Stimulated activated naive CD8-positive, alpha-beta T cell treated with anti-CD3 and anti-CD28 coated beads, Interleukin-15, amount 100 ng/mL, for 72 hours (primary cell): ENCODE measurements around the gene CLMN.

Source experiments
- ATAC-seq: fragments of 150-1000 bp; cut with Tn5 transposase; 2 replicates; pipeline ENCODE4 v1.10.0; 2021; ENCODE audit warnings: mild to moderate bottlenecking, moderate library complexity
- DNase-seq, 2 donors: peaks; one replicate each; pipeline ENCODE4 v3.0.0; 2021 to 2022
- H3K27ac Mint-ChIP-seq, 2 donors: one replicate each; pipeline ENCODE4 v1.8.0; 2022; ENCODE audit warnings: mild to moderate bottlenecking in 2 of 2, mixed read lengths in 2 of 2, moderate library complexity in 2 of 2
- H3K27me3 Mint-ChIP-seq: one replicate; pipeline ENCODE4 v1.8.0; 2022; ENCODE audit warnings: mixed read lengths
- H3K4me1 Mint-ChIP-seq: one replicate; pipeline ENCODE4 v1.8.0; 2022; ENCODE audit warnings: mild to moderate bottlenecking, mixed read lengths
- H3K4me3 Mint-ChIP-seq, 2 donors: one replicate each; pipeline ENCODE4 v1.8.0; 2022; ENCODE audit warnings: mild to moderate bottlenecking in 2 of 2, mixed read lengths in 2 of 2, moderate library complexity in 1 of 2
- H3K9me3 Mint-ChIP-seq, 2 donors: one replicate each; pipeline ENCODE4 v1.8.0; 2022; ENCODE audit warnings: mixed read lengths in 2 of 2

The CLMN gene

DNA sequence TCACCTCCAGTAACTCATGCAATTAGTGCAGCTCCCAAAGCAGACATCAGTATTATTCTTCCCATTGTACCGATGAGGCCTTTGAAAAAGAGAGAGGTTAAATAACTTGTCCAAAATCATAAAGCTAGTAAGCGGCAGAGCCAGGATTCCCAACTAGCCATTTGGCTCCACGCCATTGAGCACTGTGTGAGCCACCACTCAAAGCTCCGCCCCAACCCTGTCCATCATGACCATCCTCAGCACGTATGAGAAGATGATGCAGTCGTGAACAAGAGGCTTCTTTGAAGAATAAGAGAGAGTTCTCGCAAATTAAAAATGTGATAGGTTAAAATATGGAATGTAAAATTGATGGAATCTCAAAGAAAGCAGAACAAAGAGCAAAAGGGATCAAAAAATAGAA, 14.6 kb downstream of the CLMN start:
- ATAC-seq: no peak
- H3K4me1 Mint-ChIP-seq: no peaks in the 10 kb centered on the region
- H3K4me3 Mint-ChIP-seq: no peak overlapping the region

DNA sequence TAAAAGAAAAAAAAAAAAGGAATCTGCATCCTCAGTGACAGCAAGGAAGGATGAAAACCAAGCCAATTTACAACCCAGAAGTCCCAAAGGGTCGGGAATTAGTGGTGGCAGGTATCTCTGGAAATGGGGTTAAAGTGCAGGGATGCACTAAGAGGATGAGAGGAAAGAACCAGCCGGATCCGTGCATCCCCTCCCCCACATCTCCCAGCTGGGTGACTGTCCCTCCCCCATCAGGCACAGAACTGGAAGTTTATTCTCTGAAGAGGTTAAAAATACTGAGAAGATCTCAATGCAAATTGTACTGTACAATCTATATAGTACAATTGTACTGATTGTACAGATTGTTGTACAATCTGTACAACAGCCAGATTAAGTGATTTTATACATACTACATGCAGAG, 15.4 kb downstream of the CLMN start:
- no peaks in the 10 kb centered on the region for H3K9me3 Mint-ChIP-seq
- H3K4me3 Mint-ChIP-seq: no peak overlapping the region
- ATAC-seq (no peak), DNase-seq (no peak)
- no peak overlapping the region for H3K27ac Mint-ChIP-seq
- H3K27me3 Mint-ChIP-seq: peaks cover 19% of the 10 kb centered on the region
- H3K4me1 Mint-ChIP-seq: no peaks in the 10 kb centered on the region

More for the DNA sequence above, 14.6 kb downstream of the CLMN start:
- Mint-ChIP-seq H3K27me3 (peaks cover 19% of the 10 kb centered on the region), H3K27ac (peak overlapping the region in 1 of 2 donors; percentile 28), H3K9me3 (no peaks in the 10 kb centered on the region)
- no peak for DNase-seq

GRCh38 chr14:95303552-95303951, 16.2 kb downstream of the CLMN start:
- no peaks in the 10 kb centered on the region for H3K9me3 Mint-ChIP-seq
- H3K4me1 Mint-ChIP-seq: no peaks in the 10 kb centered on the region
- no peak for ATAC-seq
- H3K27ac Mint-ChIP-seq: no peak overlapping the region
- H3K4me3 Mint-ChIP-seq: no peak overlapping the region
- peaks cover 19% of the 10 kb centered on the region for H3K27me3 Mint-ChIP-seq
- DNase-seq: no peak

GRCh38 chr14:95302667-95303506, 16.8 kb downstream of the CLMN start:
- H3K4me1 Mint-ChIP-seq: no peaks in the 10 kb centered on the region
- no peak overlapping the region for H3K4me3 Mint-ChIP-seq
- no peaks in the 10 kb centered on the region for H3K9me3 Mint-ChIP-seq
- no peak for DNase-seq
- ATAC-seq: no peak
- no peak overlapping the region for H3K27ac Mint-ChIP-seq
- peaks cover 23% of the 10 kb centered on the region for H3K27me3 Mint-ChIP-seq

DNA sequence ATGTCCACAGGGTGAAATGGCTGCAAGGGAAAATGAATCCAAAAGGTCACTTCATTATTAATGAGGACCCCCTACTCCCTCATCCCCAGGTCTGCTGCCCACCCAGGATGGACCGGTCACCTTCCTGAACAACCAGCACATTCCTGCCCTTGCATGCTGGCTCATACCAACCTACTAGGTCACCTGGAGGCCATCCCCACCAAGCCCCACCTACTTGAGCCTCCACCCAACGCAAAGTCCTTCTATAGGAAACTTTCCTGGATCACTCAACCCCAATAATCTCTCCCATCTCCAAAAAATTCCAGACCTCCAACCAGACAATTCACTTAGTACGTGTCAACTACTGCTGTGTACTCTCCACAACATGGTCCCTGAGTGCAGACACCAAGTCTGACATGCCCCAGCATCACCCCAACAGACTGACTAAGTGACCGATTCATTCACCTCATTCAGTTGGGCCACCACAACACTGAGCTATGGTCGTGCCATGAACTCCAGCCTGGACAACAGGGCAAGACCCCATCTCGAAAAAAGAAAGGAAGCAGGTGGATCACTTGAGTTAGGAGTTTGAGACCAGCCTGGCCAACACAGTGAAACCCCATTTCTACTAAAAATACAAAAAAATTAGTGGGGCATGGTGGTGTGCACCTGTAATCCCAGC, 18.1 kb downstream of the CLMN start:
- Mint-ChIP-seq H3K27me3 (peaks cover 29% of the 10 kb centered on the region), H3K4me1 (no peaks in the 10 kb centered on the region)

DNA sequence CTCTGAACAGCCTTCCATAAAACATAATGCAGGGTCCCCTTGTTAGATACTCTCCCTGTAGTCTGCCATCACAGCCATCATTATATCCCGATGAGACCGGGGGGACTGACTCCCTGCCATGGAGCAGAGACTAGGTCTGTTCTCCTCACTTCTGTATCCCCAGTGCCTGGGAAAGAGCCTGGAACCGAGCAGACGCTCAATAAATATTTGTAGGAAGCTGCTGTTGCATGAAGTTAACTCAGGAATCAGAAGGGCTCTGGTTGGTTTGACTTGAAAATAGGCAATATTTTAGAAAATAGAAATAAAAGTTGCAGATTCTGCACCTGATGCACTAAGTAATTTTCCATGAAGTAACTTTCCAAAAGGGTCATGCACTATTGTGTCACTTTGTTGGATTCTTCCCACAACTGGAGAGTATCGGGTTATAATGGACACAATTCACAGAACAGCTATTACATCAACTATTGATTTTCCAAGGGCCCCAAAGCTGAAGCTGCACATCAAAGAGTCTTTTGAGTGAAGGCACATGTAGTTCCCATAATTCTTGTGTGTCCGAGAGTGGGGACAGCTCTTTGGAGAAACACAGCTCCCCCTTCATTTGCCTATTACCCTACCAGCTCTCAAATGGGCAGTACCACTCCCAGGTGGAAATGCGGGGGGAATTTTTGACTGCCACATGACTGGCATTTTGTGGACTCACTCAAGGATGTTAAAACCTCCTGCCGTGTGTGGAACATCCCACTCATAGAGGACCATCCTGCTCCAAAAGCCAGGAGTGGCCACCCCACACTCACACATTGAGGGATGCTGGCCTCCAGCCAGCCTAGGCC, 18.8 kb downstream of the CLMN start:
- ATAC-seq: no peak
- Mint-ChIP-seq H3K27me3 (peaks cover 31% of the 10 kb centered on the region), H3K27ac (no peak overlapping the region), H3K4me3 (no peak overlapping the region), H3K4me1 (no peaks in the 10 kb centered on the region), H3K9me3 (peaks cover 0 to 6% of the 10 kb centered on the region in 2 donors)
- DNase-seq: no peak

More for the DNA sequence above, 18.1 kb downstream of the CLMN start:
- Mint-ChIP-seq H3K27ac (no peak overlapping the region), H3K4me3 (no peak overlapping the region), H3K9me3 (no peaks in the 10 kb centered on the region)
- DNase-seq (no peak), ATAC-seq (no peak)

DNA sequence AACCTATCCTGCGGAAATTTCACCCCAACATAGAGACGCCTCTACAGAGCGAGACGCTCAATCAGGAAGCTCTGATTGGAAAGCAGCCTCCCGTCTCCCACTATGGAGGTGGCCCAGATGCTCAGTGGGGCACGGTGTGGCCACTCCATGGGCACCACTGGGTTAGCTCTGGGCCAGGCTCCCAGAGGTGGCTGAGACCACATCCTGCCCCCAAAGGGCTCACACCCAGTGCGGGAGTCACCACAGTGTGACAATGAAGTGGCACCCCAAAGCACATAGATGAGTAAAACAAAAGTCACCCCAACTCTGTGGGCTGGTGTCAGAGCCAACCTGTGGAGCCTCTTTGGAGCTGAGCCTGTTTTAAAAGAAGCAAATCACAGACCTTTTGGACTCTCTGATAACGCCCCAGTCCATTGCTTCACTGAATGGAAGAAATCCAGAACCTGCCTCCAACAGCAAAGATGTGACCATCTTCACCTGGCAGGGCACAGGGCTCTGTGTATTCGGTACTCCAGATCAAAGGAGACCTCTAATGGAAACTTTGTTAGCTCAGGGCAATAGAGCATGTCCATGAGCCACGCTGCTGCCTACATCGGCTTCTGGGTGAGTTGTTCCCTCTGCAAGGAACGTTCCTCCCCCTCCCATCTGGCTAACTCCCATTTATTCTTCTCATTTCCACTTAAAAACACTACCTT, 19.6 kb downstream of the CLMN start:
- no peak overlapping the region for H3K27ac Mint-ChIP-seq
- DNase-seq (no peak), ATAC-seq (peak; percentile 46)

GRCh38 chr14:95299271-95299670, 20.4 kb downstream of the CLMN start:
- H3K27ac Mint-ChIP-seq: no peak overlapping the region
- H3K4me3 Mint-ChIP-seq: no peak overlapping the region
- H3K9me3 Mint-ChIP-seq: peaks cover 0 to 15% of the 10 kb centered on the region in 2 donors
- no peaks in the 10 kb centered on the region for H3K4me1 Mint-ChIP-seq
- DNase-seq: no peak
- peaks cover 42% of the 10 kb centered on the region for H3K27me3 Mint-ChIP-seq
- no peak for ATAC-seq

More for the DNA sequence above, 19.6 kb downstream of the CLMN start:
- no peaks in the 10 kb centered on the region for H3K4me1 Mint-ChIP-seq
- peaks cover 33% of the 10 kb centered on the region for H3K27me3 Mint-ChIP-seq
- H3K9me3 Mint-ChIP-seq: peaks cover 0 to 14% of the 10 kb centered on the region in 2 donors
- H3K4me3 Mint-ChIP-seq: no peak overlapping the region

GRCh38 chr14:95297832-95298231, 21.9 kb downstream of the CLMN start:
- no peaks in the 10 kb centered on the region for H3K4me1 Mint-ChIP-seq
- H3K27ac Mint-ChIP-seq: no peak overlapping the region
- H3K27me3 Mint-ChIP-seq: peaks cover 56% of the 10 kb centered on the region
- no peak for DNase-seq
- H3K4me3 Mint-ChIP-seq: no peak overlapping the region
- peaks cover 0 to 15% of the 10 kb centered on the region in 2 donors for H3K9me3 Mint-ChIP-seq
- ATAC-seq: no peak

DNA sequence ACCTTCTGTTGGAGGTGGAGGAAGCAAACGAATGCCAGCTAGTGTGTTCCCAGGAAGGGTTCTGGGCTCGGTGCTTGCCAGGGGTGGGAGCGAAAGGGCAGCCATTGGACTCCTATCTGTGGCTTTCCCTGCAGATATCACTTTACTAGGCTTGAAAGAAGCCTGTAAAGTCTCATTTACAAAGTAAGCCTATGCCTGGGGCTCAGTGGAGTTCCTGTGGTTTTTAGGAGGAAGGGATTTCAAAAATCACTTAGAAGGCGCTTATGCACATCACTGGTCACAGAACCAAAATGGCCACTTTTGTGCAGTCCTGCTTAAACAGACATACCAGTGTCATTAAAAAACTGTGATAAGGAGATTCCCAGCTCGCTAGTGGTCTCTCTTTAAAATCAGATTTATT, 22.7 kb downstream of the CLMN start:
- ATAC-seq (no peak), DNase-seq (no peak)
- Mint-ChIP-seq H3K27ac (no peak overlapping the region), H3K9me3 (peaks cover 0 to 15% of the 10 kb centered on the region in 2 donors), H3K27me3 (peaks cover 63% of the 10 kb centered on the region), H3K4me3 (no peak overlapping the region), H3K4me1 (no peaks in the 10 kb centered on the region)

GRCh38 chr14:95295600-95296376, 23.9 kb downstream of the CLMN start:
- Mint-ChIP-seq H3K4me1 (no peaks in the 10 kb centered on the region), H3K27ac (peak overlapping the region in 1 of 2 donors; percentile 15), H3K4me3 (no peak overlapping the region), H3K9me3 (peaks cover 0 to 15% of the 10 kb centered on the region in 2 donors), H3K27me3 (peaks cover 67% of the 10 kb centered on the region)
- no peak for ATAC-seq
- DNase-seq: no peak

- ATAC-seq: no peak
- H3K27me3 Mint-ChIP-seq: peaks cover 75% of the 10 kb centered on the region
- DNase-seq: no peak
- no peak overlapping the region for H3K4me3 Mint-ChIP-seq
- H3K27ac Mint-ChIP-seq: peak overlapping the region in 1 of 2 donors; percentile 15
- no peaks in the 10 kb centered on the region for H3K4me1 Mint-ChIP-seq
- peaks cover 0 to 15% of the 10 kb centered on the region in 2 donors for H3K9me3 Mint-ChIP-seq
These were observed 24.7 kb downstream of the CLMN start for GRCh38 chr14:95294834-95295599.

- H3K27me3 Mint-ChIP-seq: peaks cover 77% of the 10 kb centered on the region
- H3K4me1 Mint-ChIP-seq: no peaks in the 10 kb centered on the region
- no peak for ATAC-seq
- peaks cover 0 to 15% of the 10 kb centered on the region in 2 donors for H3K9me3 Mint-ChIP-seq
- DNase-seq: no peak
- no peak overlapping the region for H3K27ac Mint-ChIP-seq
- no peak overlapping the region for H3K4me3 Mint-ChIP-seq
These were observed 25.4 kb downstream of the CLMN start for GRCh38 chr14:95294320-95294719.

- no peak overlapping the region for H3K4me3 Mint-ChIP-seq
- DNase-seq: no peak
- H3K9me3 Mint-ChIP-seq: peaks cover 0 to 15% of the 10 kb centered on the region in 2 donors
- peak overlapping the region in 1 of 2 donors; percentile 15 for H3K27ac Mint-ChIP-seq
- no peak for ATAC-seq
- H3K4me1 Mint-ChIP-seq: no peaks in the 10 kb centered on the region
- H3K27me3 Mint-ChIP-seq: peaks cover 77% of the 10 kb centered on the region
These were observed 26.3 kb downstream of the CLMN start for GRCh38 chr14:95293449-95293848.
